GM19372 (cell line): ENCODE results near the gene MEOX1.
"Not testable (repeated sequence)": the region's sequence is repeated elsewhere in the genome, so short reads cannot be mapped to it uniquely, and the experiment has no call there.

ENCODE experiments used
- ATAC-seq: cut with Tn5 transposase; IDR thresholded peaks from one replicate; pipeline ENCODE4 v1.9.1; 2021; ENCODE audit warnings: mild to moderate bottlenecking, low read depth, moderate library complexity; ENCODE audit not compliant: unreplicated experiment

MEOX1 gene

DNA sequence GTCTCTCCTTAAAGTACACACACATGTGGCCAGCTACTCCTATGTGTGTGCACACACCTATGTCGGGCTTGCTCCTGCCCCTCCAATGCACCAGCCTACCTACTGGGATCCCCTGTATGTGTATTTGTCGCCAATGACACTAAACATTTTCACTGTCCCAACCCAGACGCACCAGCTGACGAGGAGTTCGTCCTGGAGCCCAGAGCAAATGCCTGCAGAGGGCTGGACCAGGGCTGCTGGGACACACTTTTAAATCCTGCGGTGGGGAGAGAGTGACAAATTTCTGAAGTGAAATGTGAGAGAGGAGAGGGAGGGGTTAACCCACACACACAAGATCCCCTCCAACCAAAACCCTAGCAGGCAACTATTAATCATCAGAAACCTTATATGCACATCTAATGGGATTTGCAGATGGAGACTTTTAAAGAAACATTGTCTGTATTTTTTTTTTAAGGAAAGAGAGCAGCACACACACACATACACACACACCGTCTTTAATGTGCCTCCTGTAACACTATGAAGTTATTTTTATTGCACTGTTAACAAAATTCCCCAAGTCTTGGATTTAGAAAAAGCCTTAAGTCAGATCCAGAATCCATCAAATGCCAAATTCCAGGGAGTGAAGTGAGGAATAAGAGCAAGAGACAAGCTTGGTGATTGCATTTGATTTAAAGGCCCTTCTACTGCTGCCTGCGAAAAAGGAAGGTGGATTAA lies at the start of gene MEOX1:
TSS of gene MEOX1 (minus strand) at position 224 of the 714 bp plus-strand sequence. CDS start 388 bp downstream, outside the sequence.
- ATAC-seq = no peak

DNA sequence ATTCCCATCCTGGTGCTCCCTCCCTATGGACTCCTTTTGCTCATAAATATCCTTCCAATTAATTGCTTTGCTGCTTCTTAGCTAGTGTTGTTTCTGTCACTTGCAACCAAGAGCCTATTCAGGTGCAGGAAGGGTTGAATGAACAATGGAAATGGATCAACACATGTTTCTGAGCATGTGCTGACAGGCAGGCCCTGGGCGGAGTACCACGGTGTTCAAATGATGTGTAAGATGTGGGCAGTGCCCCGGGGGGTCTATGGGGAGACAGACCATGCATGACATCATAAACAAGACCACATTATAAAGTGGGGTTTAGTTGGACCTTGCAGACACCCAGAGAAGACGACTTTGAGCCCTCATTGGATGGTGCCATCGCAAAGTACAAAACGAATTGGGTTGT lies 48.4 kb upstream of the MEOX1 start:
- no peak for ATAC-seq

DNA sequence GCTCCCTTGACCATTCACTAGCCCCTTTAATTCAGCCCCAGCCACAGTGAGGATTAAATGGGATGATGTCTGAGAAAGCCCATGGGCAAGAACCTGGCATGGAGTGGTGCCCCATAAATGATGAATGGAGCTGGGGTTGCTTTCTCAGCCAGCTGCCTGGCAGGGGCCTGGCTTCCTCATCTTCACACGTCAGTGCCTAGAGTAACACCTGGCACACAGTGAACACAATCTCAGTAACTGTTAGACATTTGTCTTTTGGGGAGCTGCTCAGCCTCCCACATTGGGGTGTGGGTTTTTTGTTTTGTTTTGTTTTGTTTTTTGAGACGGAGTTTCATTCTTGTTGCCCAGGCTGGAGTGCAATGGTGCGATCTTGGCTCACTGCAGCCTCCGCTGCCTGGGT lies 47.5 kb upstream of the MEOX1 start:
- no peak for ATAC-seq

DNA sequence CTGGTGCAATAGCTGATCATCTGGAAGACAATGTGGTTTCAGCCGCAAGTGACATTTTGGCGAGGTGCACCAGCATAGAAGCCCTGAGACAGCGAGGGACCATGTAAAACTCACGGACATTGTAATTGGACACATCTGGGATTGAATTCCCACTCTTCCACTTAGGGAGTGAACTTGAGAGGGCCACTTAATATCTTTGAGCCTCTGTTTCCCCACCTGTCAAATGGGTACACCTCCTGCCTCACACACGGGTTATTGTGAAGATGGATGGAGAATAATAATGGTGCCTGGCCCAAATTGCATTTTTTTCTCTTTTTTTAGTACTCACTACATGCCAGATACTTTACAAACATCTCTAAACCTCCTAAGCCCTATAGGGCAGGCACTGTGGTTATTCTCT lies 45.5 kb upstream of the MEOX1 start:
- ATAC-seq = no peak

DNA sequence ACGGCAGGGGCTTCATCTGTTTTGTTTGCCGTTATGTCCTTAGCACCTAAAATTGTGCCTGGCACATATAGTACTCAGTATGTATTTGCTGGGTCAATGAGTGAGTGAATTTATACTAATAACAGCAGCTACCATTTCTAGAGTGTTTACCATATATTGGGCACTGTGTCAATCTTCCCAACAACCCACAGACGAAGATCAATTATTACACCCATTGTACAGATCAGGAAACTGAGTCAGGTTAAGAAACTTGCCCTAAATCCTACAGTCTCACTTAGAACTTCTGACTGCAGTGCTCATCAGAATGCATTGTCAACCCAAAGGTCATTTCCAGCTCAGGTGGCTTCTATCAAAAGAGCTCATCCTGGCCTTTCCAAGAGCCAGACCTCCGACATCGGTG lies 44.5 kb upstream of the MEOX1 start:
- no peak for ATAC-seq

DNA sequence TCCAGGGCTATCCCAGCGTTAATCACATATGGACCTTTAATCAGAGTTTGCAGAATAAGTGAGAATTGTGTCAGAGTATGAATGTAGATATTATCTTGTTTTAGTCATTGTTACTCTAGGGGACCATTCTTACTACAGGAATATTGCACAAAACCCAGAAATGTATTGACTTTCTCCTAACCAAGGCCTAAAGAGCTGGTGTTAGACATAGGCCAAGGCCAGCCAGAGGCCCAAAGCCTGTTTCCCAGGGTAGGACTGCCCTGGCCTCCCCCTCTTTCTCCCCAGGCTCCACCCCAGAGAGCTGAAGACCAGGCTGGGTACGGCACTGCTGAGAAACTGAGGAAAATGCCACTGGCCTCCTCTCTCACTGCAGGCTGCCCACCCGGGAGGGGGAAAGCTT lies 41.9 kb upstream of the MEOX1 start:
- no peak for ATAC-seq

DNA sequence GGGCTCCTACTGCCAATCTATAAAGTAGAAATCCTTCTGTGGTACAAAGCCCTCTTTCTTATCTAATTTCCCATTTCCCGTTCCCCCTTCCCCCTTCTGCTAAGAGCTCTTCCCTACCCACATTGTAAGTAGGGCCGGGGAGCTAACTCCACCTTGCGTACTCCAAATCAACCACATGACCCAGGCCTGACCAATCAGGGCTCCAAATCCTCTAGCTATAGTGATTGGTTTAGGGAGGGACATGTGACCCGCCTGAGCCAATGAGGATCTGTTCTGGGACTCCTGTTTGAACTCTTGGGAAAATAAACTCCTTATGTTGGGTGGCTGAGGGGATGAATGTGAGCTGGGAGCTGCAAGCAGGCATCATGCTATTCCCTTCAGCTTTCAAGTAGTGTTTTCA lies 40.9 kb upstream of the MEOX1 start:
- ATAC-seq = no peak

DNA sequence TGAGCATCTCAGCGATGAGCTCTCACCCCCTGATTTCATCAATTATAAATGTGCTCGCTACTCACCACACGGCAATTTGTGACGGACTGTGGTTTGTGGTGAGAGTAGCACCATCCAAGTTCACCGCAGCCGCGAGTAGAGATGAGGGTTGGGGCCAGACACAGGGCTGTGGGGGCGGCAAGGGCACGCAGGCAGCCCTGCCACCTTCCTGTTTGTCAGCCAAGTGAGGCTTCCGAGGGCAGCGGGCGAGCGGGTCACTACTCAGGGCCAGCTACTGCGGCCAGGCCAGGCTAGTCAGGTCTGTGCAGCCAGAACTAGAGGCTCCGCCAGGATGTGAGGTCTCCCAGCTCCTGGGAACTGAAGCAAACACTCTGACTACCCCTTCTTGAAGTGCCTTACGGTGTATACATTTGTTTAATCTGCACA lies 39.6 kb upstream of the MEOX1 start:
- no peak for ATAC-seq

DNA sequence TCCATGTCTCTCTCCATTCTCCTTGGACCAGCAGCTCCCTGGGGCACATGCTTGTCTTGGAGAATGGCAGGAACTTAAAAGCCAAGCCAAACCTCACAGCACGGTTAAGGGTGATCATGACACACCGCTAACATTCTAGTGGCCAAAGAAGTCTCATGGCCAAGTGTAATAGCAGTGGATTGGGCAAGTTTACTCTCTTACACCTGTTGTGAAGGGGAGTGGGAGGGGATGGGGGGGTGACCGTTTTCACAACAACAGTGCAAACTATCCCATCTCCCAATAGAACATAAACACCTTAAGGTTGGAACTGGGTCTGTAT lies 37.7 kb upstream of the MEOX1 start:
- ATAC-seq = no peak

DNA sequence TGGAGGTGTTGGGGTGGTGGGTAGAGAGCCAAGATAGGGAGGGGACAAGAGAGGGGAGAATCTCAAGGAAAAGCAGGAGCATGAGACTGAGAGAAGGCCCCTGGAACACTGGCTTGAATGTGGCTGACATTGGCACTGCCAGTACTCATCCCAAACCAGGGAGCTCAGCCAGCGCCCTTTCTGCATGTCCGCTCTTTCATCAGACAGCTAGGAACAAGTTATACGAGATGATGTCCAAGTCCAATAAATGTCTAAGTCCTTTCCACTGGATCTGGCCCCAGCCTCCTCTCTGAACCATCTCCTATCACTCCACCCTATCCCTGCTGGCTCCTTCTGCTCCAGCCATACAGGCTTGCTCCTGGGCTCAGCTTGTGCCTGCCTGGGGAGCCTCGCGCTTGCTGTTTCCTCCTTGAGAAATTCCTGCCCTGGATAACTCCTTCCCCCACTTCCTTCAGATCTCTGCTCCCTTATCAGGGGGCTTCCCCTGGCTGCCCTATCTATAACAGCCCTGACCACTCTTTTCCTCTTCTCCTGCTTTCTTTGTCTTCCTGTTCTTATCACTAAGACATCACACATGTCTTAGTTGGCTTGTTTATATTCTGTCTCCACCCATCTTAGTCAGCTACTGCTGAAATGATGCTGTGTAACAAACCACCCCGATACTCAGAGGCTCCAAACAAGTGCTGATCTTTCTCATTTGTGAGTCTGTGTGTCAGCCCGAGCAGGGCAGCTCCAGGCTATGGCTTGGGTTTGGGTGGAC lies 37.1 kb upstream of the MEOX1 start:
- ATAC-seq = no peak

DNA sequence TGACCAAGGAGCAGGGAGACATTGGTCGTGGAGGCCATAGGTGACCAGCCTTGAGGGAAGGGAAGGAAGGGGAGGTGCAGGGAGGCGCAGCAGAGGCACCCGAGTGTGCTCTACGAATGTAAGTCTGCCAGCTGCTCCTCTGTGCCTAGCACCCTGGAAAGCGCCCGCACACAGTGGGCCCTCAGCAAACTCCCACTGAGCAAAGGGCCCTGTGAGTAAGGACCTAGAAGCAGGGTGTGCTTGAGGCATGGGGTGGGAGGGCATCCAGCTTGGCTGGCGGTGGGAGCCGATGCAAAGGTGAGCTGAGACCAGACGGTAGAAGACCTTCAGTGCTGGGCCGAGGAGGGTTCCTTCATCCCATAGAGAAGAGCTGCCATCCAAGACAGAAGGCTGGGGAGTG lies 36.2 kb upstream of the MEOX1 start:
- ATAC-seq = no peak

DNA sequence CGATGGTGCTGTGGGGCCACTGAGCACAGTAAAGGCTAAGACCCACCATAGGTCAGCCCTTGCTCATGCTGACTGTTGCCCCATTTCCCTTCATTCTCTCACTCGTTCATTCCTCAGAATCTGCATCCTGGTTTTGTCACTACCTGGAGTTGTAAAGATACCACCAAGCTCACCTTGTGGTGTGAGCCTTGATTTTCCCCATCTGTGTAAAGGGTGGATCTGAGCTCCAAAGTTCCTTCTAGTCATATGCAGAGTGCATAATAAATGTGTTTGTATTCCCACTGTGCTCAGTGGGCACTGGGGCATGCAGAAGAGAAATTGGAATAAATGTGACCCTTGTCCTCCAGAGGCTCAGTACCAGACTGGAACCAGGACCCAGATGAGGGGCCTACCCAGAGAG lies 35.2 kb upstream of the MEOX1 start:
- ATAC-seq = no peak

DNA sequence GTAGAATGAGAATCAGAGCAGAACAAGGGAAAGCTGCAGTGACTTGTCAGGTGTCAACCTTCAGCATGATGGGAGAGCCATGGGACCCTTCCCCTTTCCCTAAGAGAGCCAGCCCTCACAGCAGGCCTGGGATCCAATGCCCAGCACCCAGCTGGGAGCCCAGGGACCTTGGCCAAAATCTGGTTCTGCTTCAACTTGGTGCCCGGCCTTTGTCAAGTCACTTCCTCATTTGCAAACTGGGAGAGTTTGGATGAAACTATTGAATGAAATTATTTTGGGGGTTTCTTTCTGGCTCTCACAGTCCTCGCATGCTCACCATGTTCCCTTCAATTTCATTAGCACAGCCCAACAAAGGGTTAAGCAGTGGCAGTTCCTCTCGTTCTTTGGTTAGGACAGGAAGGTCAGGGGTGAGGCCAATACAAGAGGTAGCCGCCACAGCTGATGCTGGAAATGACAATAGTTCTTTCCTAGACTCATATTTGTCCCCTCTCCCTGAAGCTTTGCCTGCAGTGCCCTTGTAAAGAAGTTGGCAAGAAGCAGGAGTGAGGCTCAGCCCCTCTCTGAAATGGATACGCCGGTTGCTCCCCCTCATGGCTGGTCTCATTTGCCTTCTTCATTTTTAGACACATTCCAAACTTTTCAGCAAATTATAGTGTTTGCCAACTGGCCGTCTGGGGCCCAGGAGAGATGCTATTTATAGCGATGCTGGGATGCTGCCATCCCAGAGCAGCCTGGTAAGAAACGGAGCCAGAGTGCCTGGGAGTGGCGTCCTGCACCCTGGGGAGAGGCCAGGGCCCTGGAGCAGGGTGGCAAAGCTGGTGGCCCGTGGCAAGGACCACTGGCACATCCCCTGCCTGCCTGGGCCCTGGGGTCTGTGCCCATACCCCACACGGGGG lies 34.5 kb upstream of the MEOX1 start:
- ATAC-seq = no peak

DNA sequence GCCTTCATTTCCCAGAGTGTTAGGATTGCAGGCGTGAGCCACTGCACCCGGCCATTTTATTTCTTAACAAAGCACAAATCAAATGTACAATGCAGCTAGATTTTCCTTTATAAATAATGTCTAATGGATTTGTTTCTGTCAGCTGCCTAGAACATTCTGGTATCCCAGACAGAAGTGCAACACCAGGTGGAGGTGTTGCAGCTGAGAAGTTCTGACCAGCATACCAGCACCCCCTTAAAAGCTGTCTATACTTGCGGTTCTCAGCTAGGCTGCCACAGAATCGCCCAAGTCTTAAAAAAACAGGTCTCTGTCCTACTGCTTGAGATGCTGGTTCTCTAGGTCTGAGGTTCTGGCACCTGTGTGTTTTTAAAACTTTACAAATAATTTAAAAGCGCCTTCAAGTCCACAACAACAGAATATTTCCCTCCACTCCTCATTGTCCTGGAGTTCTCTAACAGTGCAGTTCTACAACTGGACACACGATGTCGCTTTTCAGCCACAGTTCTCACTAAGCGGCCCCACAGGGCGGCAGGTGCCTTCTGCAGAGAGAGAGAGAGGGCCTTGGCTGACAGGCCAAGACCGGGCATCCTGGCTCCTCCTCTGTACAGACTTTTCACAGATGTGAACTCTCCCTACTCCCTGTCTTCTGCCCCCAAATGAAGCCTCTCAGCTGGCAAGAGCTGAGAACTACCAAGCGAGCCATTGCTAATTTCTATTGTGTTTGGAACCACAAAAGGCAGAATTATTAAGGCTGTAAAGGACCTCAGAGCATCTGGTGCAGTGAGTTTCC lies 32.6 kb upstream of the MEOX1 start:
- no peak for ATAC-seq

DNA sequence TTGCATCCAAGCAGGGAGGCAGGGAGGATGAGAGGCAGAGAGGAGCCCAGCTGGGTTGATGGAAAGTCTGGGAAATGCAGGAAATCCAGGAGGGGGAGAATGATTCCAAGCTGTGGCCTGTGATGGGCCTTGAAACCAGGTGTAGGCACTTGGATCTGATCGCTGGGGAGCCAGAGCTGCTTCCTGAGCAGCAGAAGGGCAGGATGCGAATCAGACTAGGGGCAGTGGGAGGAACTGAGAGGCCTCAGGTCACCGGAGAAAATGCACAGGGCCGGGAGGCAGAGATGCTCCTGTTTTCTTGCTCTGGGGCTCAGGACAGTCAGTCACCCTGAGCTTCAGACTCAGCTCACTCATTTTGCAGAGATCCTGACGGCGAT lies 29.6 kb upstream of the MEOX1 start:
- no peak for ATAC-seq

DNA sequence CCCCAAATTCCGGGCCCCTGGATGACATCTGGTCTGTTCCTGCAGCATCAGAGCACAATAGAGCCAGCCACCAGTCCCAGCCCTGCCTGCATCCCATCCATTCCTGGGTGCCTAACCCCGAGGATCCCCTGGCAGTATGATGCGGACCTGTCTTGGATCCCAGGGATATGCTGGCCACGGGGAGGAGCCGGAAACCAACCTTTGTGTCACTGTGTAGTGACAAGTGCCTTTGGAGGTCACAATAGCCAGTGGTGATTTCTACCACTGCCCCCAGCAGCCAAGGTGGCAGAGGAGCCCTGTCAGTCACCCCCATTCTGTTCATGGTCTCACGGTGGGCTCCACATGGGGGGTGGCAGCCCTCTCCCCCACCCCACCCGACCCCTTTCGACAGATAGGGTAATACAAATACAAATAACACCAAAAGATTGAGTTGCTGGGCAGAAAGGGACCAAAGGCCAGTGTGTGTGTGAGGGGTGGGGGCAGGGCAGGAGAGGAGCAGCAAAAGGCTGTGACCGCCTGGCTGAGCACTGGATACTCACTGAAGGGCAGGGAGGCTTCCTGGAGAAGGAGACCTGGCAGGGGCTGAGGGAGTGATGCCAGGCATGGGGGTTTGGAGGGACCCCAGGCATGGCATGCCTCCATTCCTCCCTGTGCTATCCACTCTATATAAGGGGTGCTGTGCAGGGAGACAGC lies 29.0 kb upstream of the MEOX1 start:
- ATAC-seq = no peak

DNA sequence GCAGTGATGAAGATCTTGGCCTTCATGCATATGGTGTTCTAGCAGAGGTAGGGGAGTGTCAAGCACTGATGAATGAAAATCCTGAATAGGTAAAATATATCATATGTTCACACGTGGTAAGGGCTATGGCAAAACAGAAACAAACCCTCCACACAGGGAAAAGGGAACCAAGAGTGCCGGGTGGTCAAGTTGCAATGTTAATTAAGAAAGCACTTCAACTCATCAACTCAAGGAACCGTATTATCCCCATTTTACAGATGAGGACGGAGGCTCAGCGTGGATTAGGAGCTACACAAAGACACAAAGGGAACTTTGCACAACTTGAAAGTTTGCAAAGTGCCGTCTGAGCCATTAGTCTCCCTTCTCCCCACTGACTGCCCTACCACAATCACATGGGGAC lies 28.1 kb upstream of the MEOX1 start:
- ATAC-seq = no peak

DNA sequence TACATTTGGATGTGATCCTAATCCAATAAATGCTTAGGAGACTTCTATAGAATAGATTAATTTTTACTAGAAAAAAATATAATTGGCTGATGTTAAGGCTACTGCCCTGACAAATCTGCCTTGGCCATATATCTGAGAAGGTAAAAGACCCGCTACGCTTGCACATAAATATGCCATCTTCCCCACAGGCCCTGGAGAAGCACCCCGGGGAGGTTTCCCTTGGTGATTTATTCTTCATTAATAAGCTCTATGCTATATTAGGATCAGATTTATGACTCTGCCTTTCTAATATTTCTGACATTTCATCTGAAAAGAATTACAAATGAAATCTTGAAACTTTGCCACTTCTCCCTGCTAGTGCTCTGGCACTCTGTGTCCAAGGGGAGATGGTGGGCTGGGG lies 27.4 kb upstream of the MEOX1 start:
- no peak for ATAC-seq

DNA sequence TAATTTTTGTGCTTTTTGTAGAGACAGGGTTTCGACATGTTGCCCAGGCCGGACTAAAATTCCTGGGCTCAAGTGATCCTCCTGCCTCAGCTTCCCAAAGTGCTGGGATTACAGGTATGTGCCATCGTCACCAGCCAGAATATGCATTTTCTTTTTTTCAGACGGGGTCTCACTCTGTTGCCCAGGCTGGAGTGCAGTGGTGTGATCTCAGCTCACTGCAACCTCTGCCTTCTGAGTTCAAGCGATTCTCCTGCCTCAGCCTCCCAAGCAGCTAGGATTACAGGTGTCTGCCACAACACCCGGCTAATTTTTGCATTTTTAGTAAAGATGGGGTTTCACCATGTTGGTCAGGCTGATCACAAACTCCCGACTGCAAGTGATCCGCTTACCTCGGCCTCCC lies 25.2 kb upstream of the MEOX1 start:
- not testable (repeated sequence) for ATAC-seq
